Endodermal cell (in vitro differentiated cells): ENCODE data around the gene SUSD3. TPM values are rescaled to one million over a fixed set of nuclear protein-coding genes. Genes with fewer than 3 reads are reported as not detected.
A peak's percentile ranks its signal among the peaks of the same experiment; 100 is the strongest.

ENCODE experiments used
- DNase-seq: peaks from one replicate; pipeline ENCODE4 v3.0.0-alpha.2; 2017
- H3K27ac ChIP-seq: 2 replicates; pipeline ENCODE4 v1.5.1; 2013; ENCODE audit warnings: mild to moderate bottlenecking, low read depth, low read length, moderate library complexity
- H3K27me3 ChIP-seq: 2 replicates; pipeline ENCODE4 v1.6.1; 2013; ENCODE audit warnings: mild to moderate bottlenecking, low read length, moderate library complexity; ENCODE audit not compliant: insufficient read depth, control insufficient read depth, poor library complexity, severe bottlenecking
- H3K36me3 ChIP-seq: 2 replicates; pipeline ENCODE4 v1.7.0; 2013; ENCODE audit warnings: mild to moderate bottlenecking, low read length, moderate library complexity; ENCODE audit not compliant: control insufficient read depth, insufficient read depth
- H3K4me1 ChIP-seq: one replicate; pipeline ENCODE4 v1.7.0; 2013; ENCODE audit warnings: low read length; ENCODE audit not compliant: control insufficient read depth, insufficient read depth
- H3K4me3 ChIP-seq: 2 replicates; pipeline ENCODE4 v1.5.1; 2013; ENCODE audit warnings: mild to moderate bottlenecking, low read length, moderate library complexity
- H3K9ac ChIP-seq: 2 replicates; pipeline ENCODE4 v1.6.1; 2013; ENCODE audit warnings: mild to moderate bottlenecking, low read length, moderate library complexity; ENCODE audit not compliant: poor library complexity, severe bottlenecking; ENCODE audit errors: extremely low read depth
- H3K9me3 ChIP-seq: 2 replicates; pipeline ENCODE4 v1.6.1; 2013; ENCODE audit warnings: mild to moderate bottlenecking, low read length, moderate library complexity; ENCODE audit not compliant: control insufficient read depth
- H3K27ac Mint-ChIP-seq: 2 replicates; pipeline ENCODE4 v1.8.0; 2020; ENCODE audit warnings: mixed read lengths
- H3K27me3 Mint-ChIP-seq: 2 replicates; pipeline ENCODE4 v1.8.0; 2021; ENCODE audit warnings: mild to moderate bottlenecking, mixed read lengths; ENCODE audit not compliant: insufficient read depth
- H3K36me3 Mint-ChIP-seq: 2 replicates; pipeline ENCODE4 v1.8.0; 2020; ENCODE audit warnings: low read depth, mixed read lengths
- H3K4me1 Mint-ChIP-seq: 2 replicates; pipeline ENCODE4 v1.8.0; 2020; ENCODE audit warnings: mixed read lengths
- H3K4me3 Mint-ChIP-seq: 2 replicates; pipeline ENCODE4 v1.8.0; 2020; ENCODE audit warnings: mild to moderate bottlenecking, moderate library complexity, mixed read lengths
- H3K9me3 Mint-ChIP-seq: 2 replicates; pipeline ENCODE4 v1.8.0; 2020; ENCODE audit warnings: mild to moderate bottlenecking, mixed read lengths
- CTCF ChIP-seq: fragments of 200-600 bp; sonication (generic); conservative IDR thresholded peaks from 2 replicates; pipeline ENCODE4 v1.5.0; 2021; ENCODE audit warnings: antibody characterized with exemption, mild to moderate bottlenecking
- WGBS, 2 experiments: methylation state at CpG; one replicate each; pipeline versions ENCODE4 v1.1.5 to v1.1.7; 2013; ENCODE audit warnings: missing lambda C conversion rate in 2 of 2, mixed read lengths in 1 of 2; ENCODE audit not compliant: insufficient coverage in 1 of 2, insufficient read length in 1 of 2; 5-methylcytosine and 5-hydroxymethylcytosine counted together
- total RNA-seq, 2 donors: library from RNA; stranded (reverse); fragmentation: NEBNext Ultra II Directional in 1 of 2; extraction: Animal tissue kit (Norgen Biotek cat#: 25700) in 1 of 2; gene quantifications; 2 replicates in 1 of 2; 3 replicates in 1 of 2; pipeline ENCODE4 v1.2.1, GENCODE V29; 2021

Gene SUSD3
- total RNA-seq, 2 donors from 2014 or later = 5.1 to 5.9 TPM

- Mint-ChIP-seq H3K4me1 (no peaks in the 10 kb centered on the region), H3K27me3 (no peaks in the 10 kb centered on the region), H3K4me3 (no peak overlapping the region), H3K27ac (no peak overlapping the region), H3K9me3 (peaks cover 14% of the 10 kb centered on the region), H3K36me3 (peaks cover 3% of the 10 kb centered on the region)
- H3K4me1 ChIP-seq = no peaks in the 10 kb centered on the region
- H3K27me3 ChIP-seq = no peaks in the 10 kb centered on the region
- no peak for TF ChIP-seq CTCF
- no peaks in the 10 kb centered on the region for H3K36me3 ChIP-seq
- no peak overlapping the region for H3K27ac ChIP-seq
- WGBS, 2 experiments = 100% methylated on average over 1 of the region's 1 CpG; no CpG with 5 or more reads in 1 of the 2 experiments
- no peaks in the 10 kb centered on the region for H3K9me3 ChIP-seq
- no peak overlapping the region for H3K9ac ChIP-seq
- no peak for DNase-seq
- H3K4me3 ChIP-seq = no peak overlapping the region
Measured at GRCh38 chr9:93105620-93106019, 47.1 kb downstream of the SUSD3 start.

GRCh38 chr9:93107151-93107824 is 48.8 kb downstream of the SUSD3 start:
- no peak overlapping the region for H3K4me3 Mint-ChIP-seq
- H3K36me3 Mint-ChIP-seq = peaks cover 6% of the 10 kb centered on the region
- WGBS, 2 experiments = 91 to 92% methylated on average over 9 to 14 of the region's 14 CpGs
- Histone ChIP-seq H3K4me3 (no peak overlapping the region), H3K36me3 (no peaks in the 10 kb centered on the region), H3K27ac (no peak overlapping the region), H3K9ac (no peak overlapping the region), H3K9me3 (no peaks in the 10 kb centered on the region), H3K27me3 (no peaks in the 10 kb centered on the region), H3K4me1 (no peaks in the 10 kb centered on the region)
- H3K27me3 Mint-ChIP-seq = no peaks in the 10 kb centered on the region
- no peak overlapping the region for H3K27ac Mint-ChIP-seq
- no peaks in the 10 kb centered on the region for H3K4me1 Mint-ChIP-seq
- no peak for TF ChIP-seq CTCF
- DNase-seq = peak; percentile 45
- peaks cover 6% of the 10 kb centered on the region for H3K9me3 Mint-ChIP-seq

DNA sequence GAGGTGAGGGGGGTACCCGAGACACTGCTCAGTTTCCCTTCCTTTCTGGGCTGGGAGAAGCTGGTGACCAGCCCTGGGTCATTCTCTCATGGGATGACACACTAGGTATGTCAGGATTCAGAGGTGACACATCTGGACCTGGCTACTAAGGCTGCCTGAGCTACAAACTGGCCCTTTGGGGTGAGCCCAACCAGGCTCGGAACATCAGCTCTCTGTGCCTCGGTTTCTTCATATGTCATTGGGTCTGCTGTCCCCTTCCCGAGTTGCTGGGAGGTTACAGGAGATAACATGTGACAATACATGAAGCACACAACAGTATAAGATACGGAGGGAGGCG is 49.3 kb downstream of the SUSD3 start:
- H3K4me3 ChIP-seq = no peak overlapping the region
- H3K4me1 Mint-ChIP-seq = no peaks in the 10 kb centered on the region
- no peaks in the 10 kb centered on the region for H3K9me3 ChIP-seq
- peaks cover 6% of the 10 kb centered on the region for H3K36me3 Mint-ChIP-seq
- no peaks in the 10 kb centered on the region for H3K4me1 ChIP-seq
- WGBS, 2 experiments = 88 to 92% methylated on average over 6 of the region's 6 CpGs
- no peak for TF ChIP-seq CTCF
- H3K36me3 ChIP-seq = no peaks in the 10 kb centered on the region
- no peak overlapping the region for H3K9ac ChIP-seq
- H3K27me3 ChIP-seq = no peaks in the 10 kb centered on the region
- no peak overlapping the region for H3K27ac ChIP-seq
- no peak overlapping the region for H3K4me3 Mint-ChIP-seq
- H3K27ac Mint-ChIP-seq = no peak overlapping the region
- no peaks in the 10 kb centered on the region for H3K27me3 Mint-ChIP-seq
- H3K9me3 Mint-ChIP-seq = peaks cover 6% of the 10 kb centered on the region
- no peak for DNase-seq
